Measurements from ENCODE around the gene WDR54.

Gene WDR54

GRCh38 chr2:74447230-74447999, 25.9 kb downstream of the WDR54 start:
- TF ChIP-seq CTCF (IDR thresholded peaks at IDR 0.05; ENCODE audit: low read depth, low read length, missing control alignments): no peak
- H3K4me3 ChIP-seq (ENCODE audit: low read depth, low read length): no peak overlapping the region
- no peaks in the 10 kb centered on the region for H3K36me3 ChIP-seq (replicated peaks)
- no peak overlapping the region for H3K27ac ChIP-seq
- no peaks in the 10 kb centered on the region for H3K27me3 ChIP-seq (replicated peaks)
- in situ Hi-C loops (cut with HindIII; ENCODE audit: low pct_ligation_motif_present, low sequenced_read_pairs): no loop called here
- DNase-seq: no peak

DNA sequence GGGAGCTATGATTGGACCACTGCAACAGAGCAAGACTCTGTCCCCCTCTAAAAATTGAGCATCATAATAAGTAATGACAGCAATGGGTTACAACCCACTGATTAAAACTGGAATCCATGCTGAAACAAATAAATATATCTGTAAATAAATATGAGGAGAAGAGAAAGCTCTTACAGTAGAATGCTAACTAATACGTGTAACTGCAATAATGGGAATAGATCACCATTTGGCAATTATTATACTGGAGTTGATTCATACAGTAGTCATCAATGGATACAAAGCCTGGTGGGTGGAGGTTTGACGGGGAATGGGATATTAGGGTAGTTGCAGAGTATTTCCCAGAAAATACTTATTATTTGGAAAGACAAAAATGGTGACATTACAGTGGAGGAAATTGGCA, 27.2 kb downstream of the WDR54 start:
- H3K27me3 ChIP-seq (replicated peaks): no peaks in the 10 kb centered on the region
- no peak for TF ChIP-seq CTCF (IDR thresholded peaks at IDR 0.05; ENCODE audit: low read depth, low read length, missing control alignments)
- H3K36me3 ChIP-seq (replicated peaks): no peaks in the 10 kb centered on the region
- no peak for DNase-seq
- H3K27ac ChIP-seq: no peak overlapping the region
- no peak overlapping the region for H3K4me3 ChIP-seq (ENCODE audit: low read depth, low read length)
- in situ Hi-C loops (cut with HindIII; ENCODE audit: low pct_ligation_motif_present, low sequenced_read_pairs): no loop called here

DNA sequence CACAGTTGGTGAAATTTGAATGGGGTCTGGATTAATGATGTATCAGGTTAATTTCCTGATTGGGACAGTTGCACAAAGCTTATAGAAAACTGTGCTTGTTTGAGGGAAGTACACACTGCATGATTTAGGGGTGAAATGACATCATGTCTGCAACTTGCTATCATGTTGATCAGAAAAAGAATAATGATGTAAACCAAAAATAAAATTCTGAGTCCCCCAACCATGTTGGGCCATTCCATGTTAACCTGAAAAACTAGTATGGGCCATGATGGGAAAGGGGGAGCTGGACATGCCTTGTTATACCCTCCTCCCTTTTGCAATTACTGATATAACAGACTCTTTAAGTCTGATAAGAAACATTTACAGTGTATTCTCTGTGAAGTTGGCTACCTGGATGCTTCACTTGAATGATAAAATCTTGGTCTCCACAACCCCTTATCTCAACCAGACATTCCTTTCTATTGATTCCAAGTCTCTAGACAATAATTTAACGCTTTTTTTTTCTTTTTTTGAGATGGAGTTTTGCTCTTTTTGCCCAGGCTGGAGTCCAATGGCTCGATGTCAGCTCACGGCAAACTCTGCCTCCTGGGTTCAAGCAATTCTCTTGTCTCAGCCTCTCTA, 29.1 kb downstream of the WDR54 start:
- in situ Hi-C loops (cut with HindIII; ENCODE audit: low pct_ligation_motif_present, low sequenced_read_pairs): no loop called here
- Histone ChIP-seq H3K4me3 (ENCODE audit: low read depth, low read length) (no peak overlapping the region), H3K27ac (no peak overlapping the region), H3K36me3 (replicated peaks) (no peaks in the 10 kb centered on the region), H3K27me3 (replicated peaks) (no peaks in the 10 kb centered on the region)
- no peak for TF ChIP-seq CTCF (IDR thresholded peaks at IDR 0.05; ENCODE audit: low read depth, low read length, missing control alignments)
- no peak for DNase-seq

GRCh38 chr2:74454654-74455511, 33.4 kb downstream of the WDR54 start, which contains the start of gene INO80B:
INO80B (plus strand) TSS chr2:74455087; CDS start chr2:74455117, 30 bp downstream.
- H3K4me3 ChIP-seq (ENCODE audit: low read depth, low read length): peak within 1 kb of the TSS; percentile 84
- no peaks in the 10 kb centered on the region for H3K36me3 ChIP-seq (replicated peaks)
- H3K27ac ChIP-seq: peak within 1 kb of the TSS; percentile 32
- in situ Hi-C loops (cut with HindIII; ENCODE audit: low pct_ligation_motif_present, low sequenced_read_pairs): no loop called here
- peak; percentile 97 for DNase-seq
- TF ChIP-seq CTCF (IDR thresholded peaks at IDR 0.05; ENCODE audit: low read depth, low read length, missing control alignments): no peak
- H3K27me3 ChIP-seq (replicated peaks): no peaks in the 10 kb centered on the region

GRCh38 chr2:74457129-74457548, 35.6 kb downstream of the WDR54 start:
- H3K4me3 ChIP-seq (ENCODE audit: low read depth, low read length): peak overlapping the region; percentile 74
- DNase-seq: no peak
- H3K27me3 ChIP-seq (replicated peaks): no peaks in the 10 kb centered on the region
- H3K27ac ChIP-seq: peak overlapping the region; percentile 32
- peaks cover 12% of the 10 kb centered on the region for H3K36me3 ChIP-seq (replicated peaks)
- in situ Hi-C loops (cut with HindIII; ENCODE audit: low pct_ligation_motif_present, low sequenced_read_pairs): no loop called here
- peak; percentile 4 for TF ChIP-seq CTCF (IDR thresholded peaks at IDR 0.05; ENCODE audit: low read depth, low read length, missing control alignments)
